ENCODE data around the gene SURF1. TPM values are rescaled to one million over a fixed set of nuclear protein-coding genes. Genes with fewer than 3 reads are reported as not detected.

Gene SURF1
- total RNA-seq, 1 donor from 2014 or later = 40.8 TPM

DNA sequence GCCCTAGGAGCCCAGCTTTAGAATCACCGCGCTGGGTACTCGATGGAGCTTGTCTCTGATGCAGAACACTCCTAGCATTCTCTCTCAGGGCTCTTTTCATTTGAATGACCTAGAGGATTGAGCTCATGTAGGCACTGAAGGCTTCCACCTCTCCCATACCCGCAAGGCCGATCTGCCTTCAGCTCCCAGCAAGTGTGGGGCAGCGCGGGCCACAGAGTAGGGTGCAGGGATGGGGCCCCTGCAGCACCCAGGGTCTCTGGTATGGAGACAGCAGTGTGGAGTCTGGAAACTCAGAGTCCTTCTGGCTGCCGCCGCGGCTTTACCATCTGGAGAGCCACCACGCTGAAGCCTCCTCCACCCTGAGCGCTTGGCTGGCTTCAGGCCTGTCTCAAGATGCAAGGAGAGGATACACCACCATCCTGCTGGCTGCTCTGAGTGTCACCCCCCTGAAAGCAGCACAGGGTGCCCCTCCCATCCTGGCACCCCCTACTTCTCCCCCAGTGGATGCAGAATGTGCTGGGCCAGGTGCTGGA is 32.8 kb upstream of the SURF1 start:
- DNase-seq (ENCODE audit: extremely low spot score, unreplicated experiment) = no peak
- no peak overlapping the region for H3K4me3 Mint-ChIP-seq
- no peaks in the 10 kb centered on the region for H3K4me1 Mint-ChIP-seq (ENCODE audit: unreplicated experiment)
- no peaks in the 10 kb centered on the region for H3K27me3 Mint-ChIP-seq
- H3K27ac Mint-ChIP-seq = no peak overlapping the region
- H3K36me3 Mint-ChIP-seq = no peaks in the 10 kb centered on the region
- TF ChIP-seq CTCF (conservative IDR thresholded peaks at IDR 0.05) = no peak
- no peaks in the 10 kb centered on the region for H3K9me3 Mint-ChIP-seq

GRCh38 chr9:133387680-133388079 is 31.4 kb upstream of the SURF1 start:
- DNase-seq (ENCODE audit: extremely low spot score, unreplicated experiment) = no peak
- Mint-ChIP-seq H3K27ac (peak overlapping the region; percentile 32), H3K4me3 (no peak overlapping the region), H3K4me1 (ENCODE audit: unreplicated experiment) (no peaks in the 10 kb centered on the region), H3K36me3 (no peaks in the 10 kb centered on the region), H3K9me3 (no peaks in the 10 kb centered on the region), H3K27me3 (no peaks in the 10 kb centered on the region)
- no peak for TF ChIP-seq CTCF (conservative IDR thresholded peaks at IDR 0.05)

GRCh38 chr9:133386338-133386737 is 30.1 kb upstream of the SURF1 start:
- no peaks in the 10 kb centered on the region for H3K36me3 Mint-ChIP-seq
- no peak for TF ChIP-seq CTCF (conservative IDR thresholded peaks at IDR 0.05)
- H3K9me3 Mint-ChIP-seq = no peaks in the 10 kb centered on the region
- H3K27ac Mint-ChIP-seq = no peak overlapping the region
- no peaks in the 10 kb centered on the region for H3K4me1 Mint-ChIP-seq (ENCODE audit: unreplicated experiment)
- no peak for DNase-seq (ENCODE audit: extremely low spot score, unreplicated experiment)
- no peak overlapping the region for H3K4me3 Mint-ChIP-seq
- H3K27me3 Mint-ChIP-seq = no peaks in the 10 kb centered on the region

DNA sequence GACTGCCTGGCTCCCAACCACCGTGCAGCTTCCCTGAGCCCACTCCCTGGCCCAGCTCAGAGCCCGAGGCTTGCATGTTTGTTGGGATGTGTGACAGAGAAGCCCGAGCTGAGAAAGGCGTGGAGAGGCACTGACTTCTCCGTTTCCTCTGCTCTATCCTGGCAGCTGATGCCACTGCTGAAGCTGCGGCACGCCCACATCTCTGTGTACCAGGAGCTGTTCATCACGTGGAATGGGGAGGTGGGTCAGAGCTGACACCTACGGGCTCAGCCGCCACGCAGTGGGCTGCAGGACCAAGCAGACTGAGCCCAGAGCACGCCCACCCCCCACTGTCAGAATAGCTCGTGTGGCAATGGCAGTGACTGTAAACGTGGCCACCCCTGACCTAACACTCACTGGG is 29.2 kb upstream of the SURF1 start:
- Mint-ChIP-seq H3K4me3 (no peak overlapping the region), H3K27ac (no peak overlapping the region), H3K36me3 (no peaks in the 10 kb centered on the region), H3K27me3 (no peaks in the 10 kb centered on the region), H3K9me3 (no peaks in the 10 kb centered on the region), H3K4me1 (ENCODE audit: unreplicated experiment) (no peaks in the 10 kb centered on the region)
- no peak for DNase-seq (ENCODE audit: extremely low spot score, unreplicated experiment)
- no peak for TF ChIP-seq CTCF (conservative IDR thresholded peaks at IDR 0.05)

DNA sequence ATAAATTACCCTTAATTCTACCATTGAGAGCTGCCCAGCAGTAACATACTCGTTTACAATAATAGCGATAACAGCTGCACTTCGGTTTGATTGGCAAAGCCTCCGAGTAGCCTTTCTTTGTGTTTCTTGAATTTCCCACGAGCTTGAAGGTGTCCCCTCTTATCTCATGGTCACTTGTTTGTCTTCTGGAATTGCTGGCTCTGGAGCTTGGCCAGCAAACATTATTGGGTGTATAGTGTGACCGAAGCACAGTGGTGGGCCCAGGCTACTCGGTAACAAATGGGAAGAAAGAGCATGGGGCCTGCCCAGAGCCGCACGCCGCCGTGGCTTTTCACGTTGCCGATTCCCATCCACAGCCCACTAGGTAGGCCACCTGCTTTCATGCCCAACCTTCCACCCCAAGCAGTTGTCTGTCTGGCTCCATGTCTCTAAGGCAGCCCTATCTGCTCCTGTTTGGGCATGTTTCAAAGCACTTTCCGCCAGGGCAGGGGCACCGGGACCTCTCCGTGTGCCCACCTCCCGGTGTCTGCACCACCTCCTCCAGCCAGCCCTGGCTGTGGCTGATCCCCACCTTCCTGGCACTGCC is 28.5 kb upstream of the SURF1 start:
- H3K36me3 Mint-ChIP-seq = no peaks in the 10 kb centered on the region
- H3K4me3 Mint-ChIP-seq = no peak overlapping the region
- TF ChIP-seq CTCF (conservative IDR thresholded peaks at IDR 0.05) = no peak
- H3K27me3 Mint-ChIP-seq = no peaks in the 10 kb centered on the region
- no peaks in the 10 kb centered on the region for H3K9me3 Mint-ChIP-seq
- H3K4me1 Mint-ChIP-seq (ENCODE audit: unreplicated experiment) = no peaks in the 10 kb centered on the region
- no peak overlapping the region for H3K27ac Mint-ChIP-seq
- no peak for DNase-seq (ENCODE audit: extremely low spot score, unreplicated experiment)
